ENCODE measurements around the gene ZNF717. TPM values are rescaled to one million over a fixed set of nuclear protein-coding genes. Genes with fewer than 3 reads are reported as not detected.
"Not testable (repeated sequence)": the region's sequence is repeated elsewhere in the genome, so short reads cannot be mapped to it uniquely, and the experiment has no call there.

Gene ZNF717
- polyA plus RNA-seq, 1 experiment: 13.5 TPM

GRCh38 chr3:75781079-75781745, 4.1 kb downstream of the ZNF717 start:
- peaks cover 13% of the 10 kb centered on the region for H3K9me3 ChIP-seq (ENCODE audit: control insufficient read depth, insufficient read depth, low read length)
- H3K27me3 ChIP-seq (ENCODE audit: control insufficient read depth, insufficient read depth, low read length): no peaks in the 10 kb centered on the region
- H3K4me3 ChIP-seq (ENCODE audit: low read depth, low read length): no peak overlapping the region
- H3K27ac ChIP-seq (ENCODE audit: low read depth, low read length): no peak overlapping the region
- no peak for DNase-seq (ENCODE audit: low read depth, low spot score)
- ChIA-PET CTCF (interaction anchor here (0.6 kb wide), 1 partner anchor 58 kb away, joined by 3 read pairs; no protein-coding TSS in a partner anchor), POLR2A (no interaction called here)
- no peak for TF ChIP-seq CTCF (IDR thresholded peaks at IDR 0.05; ENCODE audit: low read depth, low read length)

DNA sequence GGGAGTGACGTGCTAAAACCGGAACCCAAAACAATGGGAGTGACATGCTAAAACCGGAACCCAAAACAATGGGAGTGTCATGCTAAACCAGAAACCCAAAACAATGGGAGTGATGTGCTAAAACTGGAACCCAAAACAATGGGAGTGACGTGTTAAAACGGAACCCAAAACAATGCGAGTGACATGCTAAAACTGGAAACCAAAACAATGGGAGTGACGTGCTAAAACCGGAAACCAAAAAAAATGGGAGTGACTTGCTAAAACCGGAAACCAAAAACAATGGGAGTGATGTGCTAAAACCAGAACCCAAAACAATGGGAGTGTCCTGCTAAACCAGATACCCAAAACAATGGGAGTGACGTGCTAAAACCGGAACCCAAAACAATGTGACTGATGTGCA, 7.6 kb downstream of the ZNF717 start:
- H3K4me3 ChIP-seq (ENCODE audit: low read depth, low read length); H3K27ac ChIP-seq (ENCODE audit: low read depth, low read length); POLR2A ChIA-PET; CTCF ChIA-PET; H3K27me3 ChIP-seq (ENCODE audit: control insufficient read depth, insufficient read depth, low read length); DNase-seq (ENCODE audit: low read depth, low spot score): not testable (repeated sequence)
- peaks cover 12% of the 10 kb centered on the region for H3K9me3 ChIP-seq (ENCODE audit: control insufficient read depth, insufficient read depth, low read length)

GRCh38 chr3:75771631-75772030, 13.7 kb downstream of the ZNF717 start:
- H3K27me3 ChIP-seq (ENCODE audit: control insufficient read depth, insufficient read depth, low read length); POLR2A ChIA-PET; H3K4me3 ChIP-seq (ENCODE audit: low read depth, low read length); DNase-seq (ENCODE audit: low read depth, low spot score); H3K27ac ChIP-seq (ENCODE audit: low read depth, low read length); CTCF ChIA-PET: not testable (repeated sequence)
- H3K9me3 ChIP-seq (ENCODE audit: control insufficient read depth, insufficient read depth, low read length): peaks cover 40% of the 10 kb centered on the region

GRCh38 chr3:75768303-75769017, 16.9 kb downstream of the ZNF717 start:
- POLR2A ChIA-PET: no interaction called here
- H3K9me3 ChIP-seq (ENCODE audit: control insufficient read depth, insufficient read depth, low read length): peaks cover 52% of the 10 kb centered on the region
- no peaks in the 10 kb centered on the region for H3K27me3 ChIP-seq (ENCODE audit: control insufficient read depth, insufficient read depth, low read length)
- no peak overlapping the region for H3K27ac ChIP-seq (ENCODE audit: low read depth, low read length)
- no peak overlapping the region for H3K4me3 ChIP-seq (ENCODE audit: low read depth, low read length)
- no peak for DNase-seq (ENCODE audit: low read depth, low spot score)
- TF ChIP-seq CTCF (IDR thresholded peaks at IDR 0.05; ENCODE audit: low read depth, low read length): no peak
- CTCF ChIA-PET: no interaction called here

DNA sequence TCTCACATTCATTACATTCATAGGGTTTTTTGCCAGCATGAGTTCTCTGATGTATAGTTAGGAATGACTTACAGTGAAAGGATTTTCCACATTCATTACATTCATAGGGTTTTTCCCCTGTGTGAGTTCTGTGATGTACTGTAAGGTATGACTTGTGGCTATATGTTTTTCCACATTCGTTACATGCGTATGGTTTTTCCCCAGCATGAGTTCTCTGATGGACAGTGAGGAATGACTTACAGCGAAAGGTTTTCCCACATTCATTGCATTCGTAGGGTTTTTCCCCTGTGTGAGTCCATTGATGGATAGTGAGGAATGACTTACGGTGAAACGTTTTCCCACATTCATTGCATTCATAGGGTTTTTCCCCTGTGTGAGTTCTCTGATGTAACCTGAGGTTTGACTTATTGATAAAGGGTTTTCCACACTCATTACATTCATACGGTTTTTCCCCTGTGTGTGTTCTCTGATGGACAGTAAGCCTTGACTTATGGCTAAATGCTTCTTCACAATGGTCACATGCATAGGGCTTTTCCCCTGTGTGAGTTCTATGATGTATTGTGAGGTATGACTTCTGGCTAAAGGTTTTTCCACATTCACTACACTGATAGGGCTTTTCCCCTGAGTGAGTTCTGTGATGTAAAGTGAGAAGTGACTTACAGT, 47.4 kb downstream of the ZNF717 start:
- CTCF ChIA-PET: no interaction called here
- no peak for TF ChIP-seq CTCF (IDR thresholded peaks at IDR 0.05; ENCODE audit: low read depth, low read length)
- H3K27ac ChIP-seq (ENCODE audit: low read depth, low read length): no peak overlapping the region
- no peak overlapping the region for H3K4me3 ChIP-seq (ENCODE audit: low read depth, low read length)
- peaks cover 50% of the 10 kb centered on the region for H3K9me3 ChIP-seq (ENCODE audit: control insufficient read depth, insufficient read depth, low read length)
- DNase-seq (ENCODE audit: low read depth, low spot score): no peak
- no peaks in the 10 kb centered on the region for H3K27me3 ChIP-seq (ENCODE audit: control insufficient read depth, insufficient read depth, low read length)
- POLR2A ChIA-PET: no interaction called here

GRCh38 chr3:75727985-75728384, 57.4 kb downstream of the ZNF717 start:
- POLR2A ChIA-PET: no interaction called here
- Histone ChIP-seq H3K4me3 (ENCODE audit: low read depth, low read length) (no peak overlapping the region), H3K27me3 (ENCODE audit: control insufficient read depth, insufficient read depth, low read length) (no peaks in the 10 kb centered on the region), H3K9me3 (ENCODE audit: control insufficient read depth, insufficient read depth, low read length) (peaks cover 52% of the 10 kb centered on the region), H3K27ac (ENCODE audit: low read depth, low read length) (no peak overlapping the region)
- DNase-seq (ENCODE audit: low read depth, low spot score): no peak
- TF ChIP-seq CTCF (IDR thresholded peaks at IDR 0.05; ENCODE audit: low read depth, low read length): no peak
- CTCF ChIA-PET: no interaction called here
